ENCODE data around the gene CHERP.

DNA sequence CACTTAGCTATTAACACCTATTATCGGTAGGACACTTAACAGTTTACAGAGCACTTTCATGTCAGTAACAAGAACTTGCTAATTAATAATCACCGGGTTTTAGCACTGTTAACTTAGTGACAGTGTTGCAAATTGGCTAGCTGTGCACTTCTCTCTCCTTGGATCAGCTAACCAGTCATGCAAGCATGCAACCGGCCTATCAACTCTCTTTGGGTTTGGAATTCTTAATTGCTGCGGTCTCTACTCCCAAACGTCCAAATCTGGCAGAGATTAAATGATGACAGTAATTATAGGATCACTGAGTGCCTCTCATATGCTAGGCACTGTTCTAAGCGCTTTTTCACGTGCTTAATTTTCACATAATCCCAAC lies 71.7 kb downstream of the CHERP start:
- TF ChIP-seq, protein P1, sequence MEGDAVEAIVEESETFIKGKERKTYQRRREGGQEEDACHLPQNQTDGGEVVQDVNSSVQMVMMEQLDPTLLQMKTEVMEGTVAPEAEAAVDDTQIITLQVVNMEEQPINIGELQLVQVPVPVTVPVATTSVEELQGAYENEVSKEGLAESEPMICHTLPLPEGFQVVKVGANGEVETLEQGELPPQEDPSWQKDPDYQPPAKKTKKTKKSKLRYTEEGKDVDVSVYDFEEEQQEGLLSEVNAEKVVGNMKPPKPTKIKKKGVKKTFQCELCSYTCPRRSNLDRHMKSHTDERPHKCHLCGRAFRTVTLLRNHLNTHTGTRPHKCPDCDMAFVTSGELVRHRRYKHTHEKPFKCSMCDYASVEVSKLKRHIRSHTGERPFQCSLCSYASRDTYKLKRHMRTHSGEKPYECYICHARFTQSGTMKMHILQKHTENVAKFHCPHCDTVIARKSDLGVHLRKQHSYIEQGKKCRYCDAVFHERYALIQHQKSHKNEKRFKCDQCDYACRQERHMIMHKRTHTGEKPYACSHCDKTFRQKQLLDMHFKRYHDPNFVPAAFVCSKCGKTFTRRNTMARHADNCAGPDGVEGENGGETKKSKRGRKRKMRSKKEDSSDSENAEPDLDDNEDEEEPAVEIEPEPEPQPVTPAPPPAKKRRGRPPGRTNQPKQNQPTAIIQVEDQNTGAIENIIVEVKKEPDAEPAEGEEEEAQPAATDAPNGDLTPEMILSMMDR (IDR thresholded peaks at IDR 0.05; ENCODE audit: low read length): no peak
- TF ChIP-seq EZH2 (IDR thresholded peaks at IDR 0.05; ENCODE audit: borderline replicate concordance, low read length): no peak
